GM12864 (cell line): Measurements from ENCODE around the gene PRM3.

Experiments
- DNase-seq: peaks from one replicate; pipeline ENCODE4 v3.0.0-alpha.2; 2011; ENCODE audit warnings: low read depth
- H3K4me3 ChIP-seq: 2 replicates; pipeline ENCODE4 v1.5.1; 2011; ENCODE audit warnings: mild to moderate bottlenecking, low read depth, low read length, control low read depth
- TF ChIP-seq, protein P1 (sequence below): IDR thresholded peaks from 2 replicates; pipeline ENCODE4 v1.5.1; 2011; ENCODE audit warnings: low read depth, mild to moderate bottlenecking, moderate library complexity, low read length, control low read depth, inconsistent platforms; ENCODE audit errors: missing control alignments

Gene PRM3

DNA sequence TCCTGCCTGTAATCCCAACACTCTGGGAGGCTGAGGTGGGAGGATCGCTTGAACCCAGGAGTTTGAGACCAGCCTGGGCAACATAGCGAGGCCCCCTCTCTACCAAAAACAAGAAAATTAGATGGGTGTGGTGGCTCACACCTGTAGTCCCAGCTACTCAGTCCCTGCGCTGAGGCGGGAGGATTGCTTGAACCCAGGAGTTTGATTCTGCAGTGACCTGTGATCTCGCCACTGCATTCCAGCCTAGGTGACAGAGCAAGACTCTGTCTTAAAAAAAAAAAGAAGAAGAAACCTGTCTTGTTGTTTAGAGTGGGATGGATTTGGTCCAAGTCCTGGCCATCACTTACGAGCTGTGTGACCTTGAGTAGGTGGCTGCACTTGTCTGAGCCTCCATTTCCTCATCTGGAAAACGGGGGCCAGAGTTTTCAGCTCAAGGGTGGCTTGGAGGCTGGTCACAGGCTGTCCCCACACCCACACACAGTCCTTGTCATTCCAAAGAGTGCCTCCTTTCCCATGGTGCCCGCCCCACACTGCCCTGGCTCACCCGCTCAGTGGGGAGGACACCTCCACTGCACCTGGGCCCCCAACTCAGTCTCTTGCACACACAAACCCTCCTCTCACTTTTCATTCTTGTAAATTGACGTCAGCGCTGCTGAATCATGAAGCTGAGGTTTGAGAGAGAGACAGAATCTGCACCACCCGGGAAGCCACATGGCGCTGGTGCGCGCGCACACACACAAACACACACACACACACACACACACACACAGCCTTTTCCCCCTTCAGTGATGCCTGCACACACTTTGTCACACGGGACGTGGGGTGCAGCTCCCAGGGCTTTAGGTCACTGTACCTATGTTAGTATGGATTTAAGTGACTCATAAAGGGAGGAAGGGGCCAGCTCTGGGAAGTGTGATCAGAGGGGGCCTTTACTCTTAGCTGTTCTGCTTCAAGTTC, 21.6 kb downstream of the PRM3 start:
- DNase-seq: no peak
- H3K4me3 ChIP-seq: no peak overlapping the region; the same call in 1 of the 2 replicates
- TF ChIP-seq, protein P1, sequence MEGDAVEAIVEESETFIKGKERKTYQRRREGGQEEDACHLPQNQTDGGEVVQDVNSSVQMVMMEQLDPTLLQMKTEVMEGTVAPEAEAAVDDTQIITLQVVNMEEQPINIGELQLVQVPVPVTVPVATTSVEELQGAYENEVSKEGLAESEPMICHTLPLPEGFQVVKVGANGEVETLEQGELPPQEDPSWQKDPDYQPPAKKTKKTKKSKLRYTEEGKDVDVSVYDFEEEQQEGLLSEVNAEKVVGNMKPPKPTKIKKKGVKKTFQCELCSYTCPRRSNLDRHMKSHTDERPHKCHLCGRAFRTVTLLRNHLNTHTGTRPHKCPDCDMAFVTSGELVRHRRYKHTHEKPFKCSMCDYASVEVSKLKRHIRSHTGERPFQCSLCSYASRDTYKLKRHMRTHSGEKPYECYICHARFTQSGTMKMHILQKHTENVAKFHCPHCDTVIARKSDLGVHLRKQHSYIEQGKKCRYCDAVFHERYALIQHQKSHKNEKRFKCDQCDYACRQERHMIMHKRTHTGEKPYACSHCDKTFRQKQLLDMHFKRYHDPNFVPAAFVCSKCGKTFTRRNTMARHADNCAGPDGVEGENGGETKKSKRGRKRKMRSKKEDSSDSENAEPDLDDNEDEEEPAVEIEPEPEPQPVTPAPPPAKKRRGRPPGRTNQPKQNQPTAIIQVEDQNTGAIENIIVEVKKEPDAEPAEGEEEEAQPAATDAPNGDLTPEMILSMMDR: no peak

DNA sequence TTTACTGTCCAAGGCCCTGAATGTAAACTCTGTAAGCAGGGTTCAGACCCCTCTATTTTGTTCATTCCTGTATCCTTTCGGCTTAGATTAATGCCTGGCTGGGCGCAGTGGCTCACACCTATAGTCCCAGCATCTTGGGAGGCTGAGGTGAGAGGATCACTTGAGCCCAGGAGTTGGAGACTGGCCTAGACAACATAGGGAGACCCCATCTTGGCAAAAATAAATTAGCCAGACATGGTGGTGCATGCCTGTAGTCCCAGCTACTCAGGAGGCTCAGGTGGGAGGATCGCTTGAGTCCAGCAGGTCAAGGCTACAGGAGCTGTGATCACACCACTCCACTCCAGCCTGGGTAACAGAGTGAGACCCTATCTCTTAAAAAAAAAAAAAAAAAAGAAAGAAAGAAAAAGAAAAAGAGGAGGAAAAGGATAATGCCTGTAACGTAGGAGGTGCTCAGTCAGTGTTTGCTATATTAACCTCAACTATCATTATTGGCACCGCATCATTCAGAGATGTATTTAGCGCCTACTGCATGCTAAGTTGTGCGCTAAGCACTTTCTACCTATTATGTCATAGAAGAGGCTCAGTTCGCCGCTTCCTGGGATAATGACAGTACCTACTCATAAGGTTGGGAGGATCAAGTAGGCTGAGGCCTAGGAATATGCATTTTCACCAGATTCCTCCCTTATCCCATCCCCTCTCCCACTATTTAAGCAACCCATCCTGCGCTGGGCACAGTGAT, 22.5 kb downstream of the PRM3 start:
- TF ChIP-seq, protein P1: no peak
- H3K4me3 ChIP-seq: no peak overlapping the region
- no peak for DNase-seq

DNA sequence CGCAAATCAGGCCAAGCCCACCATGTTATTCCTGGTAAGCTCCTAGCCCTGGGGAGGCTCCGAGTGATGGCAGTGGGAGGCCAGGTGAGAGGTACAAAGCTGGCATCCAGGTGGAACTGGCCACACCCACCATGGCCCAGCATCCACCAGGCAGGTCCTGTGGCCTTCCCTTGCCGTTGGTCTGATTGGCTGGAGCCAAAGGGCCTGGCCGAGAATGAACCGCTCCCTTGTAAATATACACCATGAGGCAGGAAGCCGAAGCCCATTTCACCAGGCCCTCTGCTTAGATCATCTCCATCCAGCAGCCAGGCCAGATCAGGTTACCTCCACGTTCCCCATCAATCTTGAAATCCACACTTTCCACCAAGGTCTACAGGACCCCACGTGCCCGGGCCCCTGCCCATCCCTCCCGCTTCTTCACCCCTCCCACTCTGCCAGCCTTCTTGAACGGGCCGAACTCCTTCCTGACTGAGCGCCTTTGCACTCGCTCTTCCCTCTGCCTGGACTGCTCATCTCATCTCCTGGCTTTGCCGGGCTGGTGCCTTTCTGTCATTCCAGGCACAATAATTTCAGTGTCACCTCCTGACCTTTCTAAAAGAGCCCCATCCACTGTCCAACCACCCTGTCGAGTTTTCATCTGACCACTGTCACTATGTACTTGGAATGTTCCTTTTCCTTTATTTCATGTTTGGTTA, 23.2 kb downstream of the PRM3 start:
- TF ChIP-seq, protein P1: no peak
- DNase-seq: no peak
- no peak overlapping the region for H3K4me3 ChIP-seq

DNA sequence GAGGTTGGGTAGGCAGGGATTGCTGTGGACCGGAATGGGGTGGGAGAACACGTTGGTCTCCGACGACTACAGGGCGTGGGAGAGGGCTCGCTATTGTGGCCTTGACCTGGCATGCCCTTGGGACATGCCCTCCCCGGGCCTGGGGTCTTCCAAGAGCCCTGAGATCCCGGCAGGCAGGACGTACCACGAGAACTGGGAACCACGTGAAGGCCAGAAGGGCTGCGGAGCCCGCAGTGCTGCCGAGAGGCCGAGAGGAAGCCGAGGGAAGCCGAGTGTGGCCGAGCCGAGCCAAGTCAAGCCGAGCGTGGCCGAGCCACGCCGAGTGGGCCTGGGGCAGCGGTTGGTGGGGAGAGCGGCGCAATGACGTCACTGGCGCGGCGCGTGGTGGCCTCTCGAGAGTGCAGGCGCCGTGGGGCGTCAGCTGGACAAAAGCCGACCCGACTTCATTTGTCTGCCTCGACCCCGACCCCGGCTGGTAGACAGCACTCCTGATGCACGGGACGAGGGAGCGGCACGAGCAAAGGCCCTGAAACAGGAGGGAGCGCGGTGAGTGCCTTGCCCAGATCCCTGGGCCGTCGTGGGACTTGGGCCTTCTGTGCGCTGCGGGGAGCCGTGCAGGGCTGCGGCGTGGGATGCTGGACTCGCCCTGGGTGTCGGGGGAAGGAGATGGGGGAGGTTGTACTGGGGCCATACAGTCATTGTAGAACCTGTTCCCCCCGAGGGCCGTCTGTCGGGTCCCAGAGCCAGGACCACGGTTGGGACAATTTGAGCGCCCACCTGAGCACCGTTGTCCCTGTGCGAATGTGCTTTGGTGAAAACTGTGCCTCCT, 24.0 kb downstream of the PRM3 start:
- no peak for DNase-seq
- H3K4me3 ChIP-seq: no peak overlapping the region
- TF ChIP-seq, protein P1: no peak

DNA sequence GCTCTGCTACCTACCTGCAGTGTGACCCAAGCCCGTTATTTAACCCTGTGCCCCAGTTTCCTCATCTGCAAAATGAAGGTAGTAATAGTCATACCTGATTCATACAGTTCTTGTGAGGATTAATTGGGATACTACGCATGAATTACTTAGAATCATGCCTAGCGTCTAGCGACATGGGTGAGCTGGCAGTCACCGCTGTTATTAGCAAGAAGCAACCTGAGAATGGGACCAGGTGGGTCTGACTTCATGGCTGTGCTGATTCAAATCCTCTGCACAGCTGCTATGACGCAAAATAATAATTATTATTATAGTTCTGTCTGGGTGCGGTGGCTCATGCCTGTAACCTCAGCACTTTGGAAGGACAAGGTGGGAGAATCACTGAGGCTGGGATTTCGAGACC, 25.3 kb downstream of the PRM3 start:
- H3K4me3 ChIP-seq: no peak overlapping the region
- TF ChIP-seq, protein P1: no peak
- no peak for DNase-seq

DNA sequence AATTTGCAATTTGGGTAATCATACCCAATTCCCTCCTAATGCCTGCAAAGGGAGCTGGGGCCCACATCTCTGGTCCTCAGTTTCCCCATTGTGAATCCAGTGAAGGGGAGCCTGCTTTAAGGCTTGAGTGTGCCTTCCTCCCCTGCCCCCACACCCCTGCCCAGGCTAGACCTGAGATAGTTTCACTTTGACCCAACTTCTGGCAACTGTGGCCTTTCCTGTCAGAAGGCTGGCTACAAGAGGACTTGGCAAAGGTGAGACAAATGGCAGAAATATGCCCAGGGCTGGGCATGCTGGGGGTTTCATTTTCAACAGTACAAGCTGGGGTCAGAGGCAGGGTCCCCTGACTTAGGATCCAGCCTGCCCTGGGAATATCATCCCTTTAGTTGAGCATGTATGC, 27.4 kb downstream of the PRM3 start:
- no peak overlapping the region for H3K4me3 ChIP-seq
- DNase-seq: no peak
- TF ChIP-seq, protein P1: no peak
